ENCODE measurements around the gene DNAJC7.

DNAJC7 gene

GRCh38 chr17:41967921-41968578 is 49.2 kb downstream of the DNAJC7 start:
- no peak for ATAC-seq
- TF ChIP-seq ZFP3 (CRISPR knock-in tag; IDR thresholded peaks at IDR 0.05) (no peak), OSR1 (CRISPR knock-in tag; IDR thresholded peaks at IDR 0.05) (no peak), ARNTL (CRISPR knock-in tag; IDR thresholded peaks at IDR 0.05; ENCODE audit: borderline replicate concordance, low read depth) (no peak), CSDC2 (CRISPR knock-in tag; IDR thresholded peaks at IDR 0.05) (no peak), POU6F1 (CRISPR knock-in tag; IDR thresholded peaks at IDR 0.05; ENCODE audit: borderline replicate concordance, low read depth) (no peak), TCF4 (CRISPR knock-in tag; IDR thresholded peaks at IDR 0.05; ENCODE audit: borderline replicate concordance) (no peak), TOX (CRISPR knock-in tag; IDR thresholded peaks at IDR 0.05; ENCODE audit: borderline replicate concordance) (no peak), ESRRG (CRISPR knock-in tag; IDR thresholded peaks at IDR 0.05) (no peak), CREB5 (CRISPR knock-in tag; IDR thresholded peaks at IDR 0.05; ENCODE audit: low read depth) (no peak), GLIS3 (CRISPR knock-in tag; IDR thresholded peaks at IDR 0.05) (no peak), RARB (CRISPR knock-in tag; IDR thresholded peaks at IDR 0.05) (no peak), PATZ1 (CRISPR knock-in tag; IDR thresholded peaks at IDR 0.05; ENCODE audit: borderline replicate concordance) (no peak), ZFP30 (CRISPR knock-in tag; IDR thresholded peaks at IDR 0.05) (no peak), PPARA (CRISPR knock-in tag; IDR thresholded peaks at IDR 0.05; ENCODE audit: borderline replicate concordance) (no peak), TSHZ2 (CRISPR knock-in tag; IDR thresholded peaks at IDR 0.05) (no peak), ZNF565 (CRISPR knock-in tag; conservative IDR thresholded peaks at IDR 0.05; ENCODE audit: low read depth) (no peak), ZC3H10 (CRISPR knock-in tag; IDR thresholded peaks at IDR 0.05) (no peak), ISL1 (CRISPR knock-in tag; IDR thresholded peaks at IDR 0.05) (no peak)

GRCh38 chr17:41967141-41967920 is 49.9 kb downstream of the DNAJC7 start:
- ATAC-seq = peak; percentile 8
- TF ChIP-seq OSR1 (CRISPR knock-in tag; IDR thresholded peaks at IDR 0.05) = no peak
- no peak for TF ChIP-seq GLIS3 (CRISPR knock-in tag; IDR thresholded peaks at IDR 0.05)
- no peak for TF ChIP-seq RARB (CRISPR knock-in tag; IDR thresholded peaks at IDR 0.05)
- TF ChIP-seq ZNF565 (CRISPR knock-in tag; conservative IDR thresholded peaks at IDR 0.05; ENCODE audit: low read depth) = no peak
- no peak for TF ChIP-seq CREB5 (CRISPR knock-in tag; IDR thresholded peaks at IDR 0.05; ENCODE audit: low read depth)
- TF ChIP-seq ZC3H10 (CRISPR knock-in tag; IDR thresholded peaks at IDR 0.05) = no peak
- TF ChIP-seq ZFP30 (CRISPR knock-in tag; IDR thresholded peaks at IDR 0.05) = peak; percentile 3; the same call in 1 of the 2 replicates
- no peak for TF ChIP-seq CSDC2 (CRISPR knock-in tag; IDR thresholded peaks at IDR 0.05)
- TF ChIP-seq PATZ1 (CRISPR knock-in tag; IDR thresholded peaks at IDR 0.05; ENCODE audit: borderline replicate concordance) = peak; percentile 60; the same call in 1 of the 2 replicates
- TF ChIP-seq ESRRG (CRISPR knock-in tag; IDR thresholded peaks at IDR 0.05) = no peak
- no peak for TF ChIP-seq ISL1 (CRISPR knock-in tag; IDR thresholded peaks at IDR 0.05)

All from SK-N-SH treated with all-trans-retinoic acid at 6 μM for 48 hours (cell line).